CD8-positive, alpha-beta memory T cell (primary cell): ENCODE data around the gene OSMR. TPM values are rescaled to one million over a fixed set of nuclear protein-coding genes. Genes with fewer than 3 reads are reported as not detected.

Experiments
- CTCF ChIA-PET: fragments of 350-600 bp; sonication (Branson Sonifier 250); formaldehyde crosslinking; loops from one replicate; lab custom pipeline; 2021; ENCODE audit warnings: antibody characterized with exemption; lab: Charles Lee
- POLR2A ChIA-PET: fragments of 350-600 bp; sonication (Branson Sonifier 250); formaldehyde crosslinking; loops from one replicate; lab custom pipeline; 2021; ENCODE audit warnings: antibody characterized with exemption; lab: Charles Lee
- DNase-seq, 5 donors: peaks; one replicate each; pipeline versions ENCODE4 v3.0.0 to v3.0.0-alpha.2; 2020 to 2022; ENCODE audit warnings: mixed read lengths in 1 of 5
- H3K27ac ChIP-seq: one replicate; pipeline ENCODE4 v1.7.0; 2013; ENCODE audit warnings: low read depth, mild to moderate bottlenecking, low read length, moderate library complexity
- H3K27me3 ChIP-seq: 2 replicates; pipeline ENCODE4 v1.7.0; 2013; ENCODE audit warnings: low read length, mild to moderate bottlenecking; ENCODE audit not compliant: insufficient read depth, poor library complexity, severe bottlenecking
- H3K36me3 ChIP-seq: 2 replicates; pipeline ENCODE4 v1.7.0; 2013; ENCODE audit warnings: mild to moderate bottlenecking, low read length, moderate library complexity; ENCODE audit not compliant: insufficient read depth
- H3K4me1 ChIP-seq: 2 replicates; pipeline ENCODE4 v1.7.0; 2013; ENCODE audit warnings: mild to moderate bottlenecking, low read length, moderate library complexity; ENCODE audit not compliant: insufficient read depth
- H3K4me3 ChIP-seq: 2 replicates; pipeline ENCODE4 v1.7.0; 2013; ENCODE audit warnings: mild to moderate bottlenecking, low read length
- H3K9me3 ChIP-seq: 2 replicates; pipeline ENCODE4 v1.7.0; 2013; ENCODE audit warnings: mild to moderate bottlenecking, low read length
- H3K27ac Mint-ChIP-seq, 8 donors: one replicate each; pipeline ENCODE4 v1.8.0; 2020 to 2021; ENCODE audit warnings: mixed read lengths in 8 of 8, mild to moderate bottlenecking in 6 of 8, inconsistent platforms in 3 of 8, moderate library complexity in 3 of 8
- H3K27me3 Mint-ChIP-seq, 2 donors: one replicate each; pipeline ENCODE4 v1.8.0; 2020 to 2021; ENCODE audit warnings: mixed read lengths in 2 of 2, mild to moderate bottlenecking in 1 of 2, moderate library complexity in 1 of 2
- H3K36me3 Mint-ChIP-seq, 3 donors: one replicate each; pipeline ENCODE4 v1.8.0; 2020 to 2021; ENCODE audit warnings: mixed read lengths in 3 of 3, inconsistent platforms in 1 of 3, mild to moderate bottlenecking in 1 of 3
- H3K4me1 Mint-ChIP-seq, 3 donors: one replicate each; pipeline ENCODE4 v1.8.0; 2020 to 2021; ENCODE audit warnings: mixed read lengths in 3 of 3, inconsistent platforms in 1 of 3, mild to moderate bottlenecking in 1 of 3
- H3K4me3 Mint-ChIP-seq, 7 donors: one replicate each; pipeline ENCODE4 v1.8.0; 2020 to 2021; ENCODE audit warnings: mixed read lengths in 7 of 7, mild to moderate bottlenecking in 6 of 7, moderate library complexity in 4 of 7, inconsistent platforms in 2 of 7
- H3K9me3 Mint-ChIP-seq, 5 donors: one replicate each; pipeline ENCODE4 v1.8.0; 2020 to 2022; ENCODE audit warnings: mixed read lengths in 5 of 5, mild to moderate bottlenecking in 3 of 5, moderate library complexity in 2 of 5, inconsistent platforms in 1 of 5
- polyA plus RNA-seq: library from polyadenylated mRNA; unstranded; fragments of 300-500 nt; fragmentation: Illumina TruSeq; gene quantifications from one replicate; pipeline ENCODE4 v1.2.3, GENCODE V29; 2021
- total RNA-seq, 2 experiments: library from RNA; stranded (reverse); gene quantifications; one replicate each; pipeline ENCODE4 v1.2.3, GENCODE V29; 2021

Gene OSMR
- total and polyA plus RNA-seq, 3 experiments from 2014 or later = not detected

- Mint-ChIP-seq H3K27me3 (peaks cover 16 to 39% of the 10 kb centered on the region in 2 donors), H3K4me1 (no peaks in the 10 kb centered on the region), H3K36me3 (no peaks in the 10 kb centered on the region), H3K9me3 (no peaks in the 10 kb centered on the region), H3K4me3 (no peak overlapping the region), H3K27ac (no peak overlapping the region)
- no peaks in the 10 kb centered on the region for H3K36me3 ChIP-seq
- H3K9me3 ChIP-seq = no peaks in the 10 kb centered on the region
- no peaks in the 10 kb centered on the region for H3K4me1 ChIP-seq
- no peak for DNase-seq
- H3K27me3 ChIP-seq = no peaks in the 10 kb centered on the region
- H3K4me3 ChIP-seq = no peak overlapping the region
- POLR2A ChIA-PET = no interaction called here
- CTCF ChIA-PET = no interaction called here
- no peak overlapping the region for H3K27ac ChIP-seq
These were observed 81.7 kb downstream of the OSMR start for GRCh38 chr5:38927470-38927869.

GRCh38 chr5:38929838-38930237 lies 84.0 kb downstream of the OSMR start:
- no peaks in the 10 kb centered on the region for H3K27me3 ChIP-seq
- Mint-ChIP-seq H3K9me3 (no peaks in the 10 kb centered on the region), H3K4me1 (no peaks in the 10 kb centered on the region), H3K36me3 (no peaks in the 10 kb centered on the region), H3K27ac (no peak overlapping the region), H3K27me3 (peaks cover 8 to 27% of the 10 kb centered on the region in 2 donors), H3K4me3 (no peak overlapping the region)
- no peak overlapping the region for H3K4me3 ChIP-seq
- H3K27ac ChIP-seq = no peak overlapping the region
- CTCF ChIA-PET = interaction anchor here (1.6 kb wide), 1 partner anchor 488 kb away, joined by 5 read pairs; no protein-coding TSS in a partner anchor
- DNase-seq = no peak
- no peaks in the 10 kb centered on the region for H3K9me3 ChIP-seq
- H3K4me1 ChIP-seq = no peaks in the 10 kb centered on the region
- POLR2A ChIA-PET = no interaction called here
- H3K36me3 ChIP-seq = no peaks in the 10 kb centered on the region

GRCh38 chr5:38931731-38932130 lies 85.9 kb downstream of the OSMR start:
- Mint-ChIP-seq H3K9me3 (no peaks in the 10 kb centered on the region), H3K36me3 (peaks cover 0 to 5% (median 2%) of the 10 kb centered on the region in 3 donors), H3K4me1 (no peaks in the 10 kb centered on the region), H3K27ac (no peak overlapping the region), H3K27me3 (peaks cover 2 to 12% of the 10 kb centered on the region in 2 donors), H3K4me3 (no peak overlapping the region)
- Histone ChIP-seq H3K4me1 (no peaks in the 10 kb centered on the region), H3K36me3 (no peaks in the 10 kb centered on the region), H3K27me3 (no peaks in the 10 kb centered on the region), H3K27ac (no peak overlapping the region), H3K9me3 (no peaks in the 10 kb centered on the region), H3K4me3 (no peak overlapping the region)
- no peak for DNase-seq
- ChIA-PET CTCF (no interaction called here), POLR2A (no interaction called here)

GRCh38 chr5:38932854-38933408 lies 87.1 kb downstream of the OSMR start:
- CTCF ChIA-PET = no interaction called here
- H3K36me3 Mint-ChIP-seq = peaks cover 0 to 9% (median 9%) of the 10 kb centered on the region in 3 donors
- no peak for DNase-seq

GRCh38 chr5:38935437-38935836 lies 89.6 kb downstream of the OSMR start:
- H3K9me3 ChIP-seq = no peaks in the 10 kb centered on the region
- H3K27me3 ChIP-seq = no peaks in the 10 kb centered on the region
- DNase-seq = no peak
- no peak overlapping the region for H3K4me3 Mint-ChIP-seq
- no peaks in the 10 kb centered on the region for H3K9me3 Mint-ChIP-seq
- no peaks in the 10 kb centered on the region for H3K4me1 Mint-ChIP-seq
- POLR2A ChIA-PET = no interaction called here
- H3K36me3 Mint-ChIP-seq = peaks cover 0 to 22% (median 10%) of the 10 kb centered on the region in 3 donors
- H3K27ac Mint-ChIP-seq = no peak overlapping the region
- H3K4me3 ChIP-seq = no peak overlapping the region
- CTCF ChIA-PET = no interaction called here
- peaks cover 6% of the 10 kb centered on the region for H3K36me3 ChIP-seq
- H3K27me3 Mint-ChIP-seq = no peaks in the 10 kb centered on the region
- no peaks in the 10 kb centered on the region for H3K4me1 ChIP-seq
- H3K27ac ChIP-seq = no peak overlapping the region

More at GRCh38 chr5:38932854-38933408, 87.1 kb downstream of the OSMR start:
- no peak overlapping the region for H3K27ac ChIP-seq
- no peak overlapping the region for H3K4me3 ChIP-seq
- H3K4me3 Mint-ChIP-seq = no peak overlapping the region
- no peaks in the 10 kb centered on the region for H3K9me3 Mint-ChIP-seq
- no peaks in the 10 kb centered on the region for H3K27me3 ChIP-seq
- POLR2A ChIA-PET = no interaction called here
- H3K36me3 ChIP-seq = no peaks in the 10 kb centered on the region
- H3K9me3 ChIP-seq = no peaks in the 10 kb centered on the region
- no peak overlapping the region for H3K27ac Mint-ChIP-seq
- no peaks in the 10 kb centered on the region for H3K4me1 ChIP-seq
- no peaks in the 10 kb centered on the region for H3K4me1 Mint-ChIP-seq
- peaks cover 0 to 4% of the 10 kb centered on the region in 2 donors for H3K27me3 Mint-ChIP-seq

- Histone ChIP-seq H3K27ac (no peak overlapping the region), H3K4me3 (no peak overlapping the region), H3K9me3 (no peaks in the 10 kb centered on the region), H3K27me3 (no peaks in the 10 kb centered on the region), H3K4me1 (no peaks in the 10 kb centered on the region), H3K36me3 (peaks cover 6% of the 10 kb centered on the region)
- ChIA-PET CTCF (no interaction called here), POLR2A (interaction anchor here (0.6 kb wide), 1 partner anchor 1438 kb away, joined by 13 read pairs; no protein-coding TSS in a partner anchor)
- no peak overlapping the region for H3K27ac Mint-ChIP-seq
- no peaks in the 10 kb centered on the region for H3K9me3 Mint-ChIP-seq
- H3K4me3 Mint-ChIP-seq = no peak overlapping the region
- H3K27me3 Mint-ChIP-seq = no peaks in the 10 kb centered on the region
- H3K4me1 Mint-ChIP-seq = no peaks in the 10 kb centered on the region
- peaks cover 0 to 30% (median 11%) of the 10 kb centered on the region in 3 donors for H3K36me3 Mint-ChIP-seq
- no peak for DNase-seq
These were observed 90.5 kb downstream of the OSMR start for GRCh38 chr5:38936269-38936668.

GRCh38 chr5:38938424-38938823 lies 92.6 kb downstream of the OSMR start:
- DNase-seq = no peak
- Histone ChIP-seq H3K4me3 (no peak overlapping the region), H3K9me3 (no peaks in the 10 kb centered on the region), H3K27ac (no peak overlapping the region), H3K36me3 (peaks cover 10% of the 10 kb centered on the region), H3K27me3 (no peaks in the 10 kb centered on the region), H3K4me1 (no peaks in the 10 kb centered on the region)
- peaks cover 0 to 46% (median 18%) of the 10 kb centered on the region in 3 donors for H3K36me3 Mint-ChIP-seq
- no peaks in the 10 kb centered on the region for H3K27me3 Mint-ChIP-seq
- H3K4me3 Mint-ChIP-seq = no peak overlapping the region
- H3K4me1 Mint-ChIP-seq = no peaks in the 10 kb centered on the region
- ChIA-PET CTCF (no interaction called here), POLR2A (no interaction called here)
- H3K27ac Mint-ChIP-seq = no peak overlapping the region
- no peaks in the 10 kb centered on the region for H3K9me3 Mint-ChIP-seq

- Mint-ChIP-seq H3K4me1 (no peaks in the 10 kb centered on the region), H3K36me3 (peaks cover 0 to 46% (median 18%) of the 10 kb centered on the region in 3 donors)
These were observed 93.2 kb downstream of the OSMR start for GRCh38 chr5:38938973-38939372.

More at GRCh38 chr5:38938973-38939372, 93.2 kb downstream of the OSMR start:
- no peak overlapping the region for H3K27ac Mint-ChIP-seq
- H3K27me3 ChIP-seq = no peaks in the 10 kb centered on the region
- H3K36me3 ChIP-seq = peaks cover 10% of the 10 kb centered on the region
- ChIA-PET CTCF (no interaction called here), POLR2A (no interaction called here)
- H3K4me3 Mint-ChIP-seq = no peak overlapping the region
- H3K4me3 ChIP-seq = no peak overlapping the region
- no peak for DNase-seq
- H3K27me3 Mint-ChIP-seq = no peaks in the 10 kb centered on the region
- H3K4me1 ChIP-seq = no peaks in the 10 kb centered on the region
- no peaks in the 10 kb centered on the region for H3K9me3 Mint-ChIP-seq
- H3K27ac ChIP-seq = no peak overlapping the region
- H3K9me3 ChIP-seq = no peaks in the 10 kb centered on the region
